SK-N-SH (cell line): Measurements from ENCODE around the gene PHOSPHO2. TPM values are rescaled to one million over a fixed set of nuclear protein-coding genes. Genes with fewer than 3 reads are reported as not detected.

Experiments
- CTCF ChIA-PET: fragments of 300-600, 350-600 bp; formaldehyde crosslinking; extraction: SDS; loops from one replicate; lab custom pipeline; 2021; lab: Yijun Ruan, JAX
- POLR2A ChIA-PET: fragments of 350-600 bp; sonication (Branson Sonifier 250); formaldehyde crosslinking; extraction: SDS; loops from one replicate; lab custom pipeline; 2020; ENCODE audit warnings: antibody characterized with exemption, inconsistent platforms; lab: Yijun Ruan, JAX
- DNase-seq: peaks from one replicate; pipeline ENCODE4 v3.0.0; 2012
- H2AFZ ChIP-seq: fragments of 200-600 bp; sonication (generic); 2 replicates; pipeline ENCODE4 v1.8.1; 2016; ENCODE audit warnings: antibody characterized with exemption, mild to moderate bottlenecking, low read depth
- H3F3A ChIP-seq: fragments of 200-600 bp; sonication (generic); replicated peaks from 2 replicates; pipeline ENCODE3; 2016; ENCODE audit warnings: antibody characterized with exemption, mild to moderate bottlenecking; ENCODE audit not compliant: insufficient read depth
- H3K27ac ChIP-seq, 2 experiments: fragments of 200-500 bp in 1 of 2; fragments of 200-600 bp in 1 of 2; sonication (Bioruptor generic) in 1 of 2; sonication (generic), shearing (Covaris generic) in 1 of 2; 2 replicates each; pipeline versions ENCODE4 v1.5.1 to v1.6.1; 2014 to 2016; ENCODE audit warnings: low read depth in 2 of 2, inconsistent platforms in 1 of 2, low read length in 1 of 2, mild to moderate bottlenecking in 1 of 2, mixed read lengths in 1 of 2
- H3K27me3 ChIP-seq: fragments of 200-600 bp; sonication (generic), shearing (Covaris generic); 2 replicates; pipeline ENCODE4 v1.6.1; 2016; ENCODE audit warnings: mixed run types; ENCODE audit not compliant: insufficient read depth
- H3K36me3 ChIP-seq, 2 experiments: fragments of 200-500 bp in 1 of 2; fragments of 200-600 bp in 1 of 2; sonication (Bioruptor generic) in 1 of 2; sonication (generic) in 1 of 2; replicated peaks in 1 of 2; 2 replicates each; pipeline versions ENCODE3 to v1.5.1; 2014 to 2016; ENCODE audit warnings: low read length in 1 of 2, mild to moderate bottlenecking in 1 of 2; ENCODE audit not compliant: insufficient read depth in 2 of 2, control insufficient read depth in 1 of 2
- H3K4me1 ChIP-seq, 2 experiments: fragments of 200-500 bp in 1 of 2; fragments of 200-600 bp in 1 of 2; sonication (Bioruptor generic) in 1 of 2; sonication (generic), shearing (Covaris generic) in 1 of 2; 2 replicates each; pipeline versions ENCODE4 v1.5.1 to v1.6.1; 2014 to 2016; ENCODE audit warnings: low read depth in 1 of 2, low read length in 1 of 2, mixed run types in 1 of 2; ENCODE audit not compliant: insufficient read depth in 2 of 2, control insufficient read depth in 1 of 2
- H3K4me2 ChIP-seq: fragments of 200-600 bp; sonication (generic), shearing (Covaris generic); 2 replicates; pipeline ENCODE4 v1.6.1; 2017; ENCODE audit warnings: mixed run types
- H3K4me3 ChIP-seq, 2 experiments: fragments of 200-500 bp in 1 of 2; fragments of 200-600 bp in 1 of 2; sonication (Bioruptor generic) in 1 of 2; sonication (generic), shearing (Covaris generic) in 1 of 2; 2 replicates each; pipeline versions ENCODE4 v1.5.1 to v1.8.1; 2014 to 2016; ENCODE audit warnings: low read depth in 2 of 2, inconsistent platforms in 1 of 2, low read length in 1 of 2, mild to moderate bottlenecking in 1 of 2, mixed read lengths in 1 of 2, moderate library complexity in 1 of 2
- H3K79me2 ChIP-seq: fragments of 200-600 bp; sonication (generic); 2 replicates; pipeline ENCODE4 v1.8.1; 2017; ENCODE audit warnings: mild to moderate bottlenecking; ENCODE audit not compliant: insufficient read depth
- H3K9ac ChIP-seq: fragments of 200-600 bp; sonication (generic); 2 replicates; pipeline ENCODE4 v1.6.1; 2017; ENCODE audit warnings: mixed run types
- H3K9me2 ChIP-seq: fragments of 200-600 bp; sonication (generic); 2 replicates; pipeline ENCODE4 v1.6.1; 2017; ENCODE audit warnings: mixed run types
- H3K9me3 ChIP-seq: fragments of 200-600 bp; sonication (generic); 2 replicates; pipeline ENCODE4 v1.6.1; 2017; ENCODE audit warnings: mixed run types, mild to moderate bottlenecking, moderate library complexity
- H4K20me1 ChIP-seq: fragments of 200-600 bp; sonication (generic); 2 replicates; pipeline ENCODE4 v1.6.1; 2017; ENCODE audit warnings: mild to moderate bottlenecking, mixed run types; ENCODE audit not compliant: insufficient read depth
- CHD2 ChIP-seq: fragments of 150-350 bp; IDR thresholded peaks from 2 replicates; pipeline ENCODE4 v1.6.1; 2018; ENCODE audit warnings: low read length; ENCODE audit not compliant: partially characterized antibody
- ELF1 ChIP-seq: IDR thresholded peaks from 2 replicates; pipeline ENCODE4 v1.4.0; 2012
- EP300 ChIP-seq, 2 experiments: IDR thresholded peaks; 2 replicates each; pipeline versions ENCODE4 v1.4.0 to v1.6.1; 2012; ENCODE audit warnings: borderline replicate concordance in 1 of 2, low read depth in 1 of 2, low read length in 1 of 2
- FOXJ3 ChIP-seq: sonication (generic); formaldehyde crosslinking; IDR thresholded peaks from 2 replicates; pipeline ENCODE4 v1.5.1; 2020; ENCODE audit warnings: mild to moderate bottlenecking, missing genetic modification reagents
- GATA2 ChIP-seq: sonication (generic); formaldehyde crosslinking; IDR thresholded peaks from 2 replicates; pipeline ENCODE4 v1.5.0; 2020; ENCODE audit warnings: mild to moderate bottlenecking, missing genetic modification reagents
- MXI1 ChIP-seq: IDR thresholded peaks from 2 replicates; pipeline ENCODE4 v1.6.1; 2012; ENCODE audit warnings: mild to moderate bottlenecking, low read depth, low read length, improper control_type of control experiment
- NFIC ChIP-seq: IDR thresholded peaks from 2 replicates; pipeline ENCODE4 v1.4.0; 2012; ENCODE audit warnings: borderline replicate concordance
- POLR2AphosphoS5 ChIP-seq: IDR thresholded peaks from 2 replicates; pipeline ENCODE4 v1.6.1; 2012; ENCODE audit warnings: low read depth, low read length
- RAD21 ChIP-seq: IDR thresholded peaks from 2 replicates; pipeline ENCODE4 v1.6.1; 2012; ENCODE audit warnings: mild to moderate bottlenecking, low read length
- RCOR1 ChIP-seq: fragments of 150-350 bp; IDR thresholded peaks from 2 replicates; pipeline ENCODE4 v1.6.1; 2017; ENCODE audit warnings: antibody characterized with exemption, low read length
- RFX5 ChIP-seq: IDR thresholded peaks from 2 replicates; pipeline ENCODE4 v1.6.1; 2012; ENCODE audit warnings: mild to moderate bottlenecking, improper control_type of control experiment, low read length
- RXRA ChIP-seq: IDR thresholded peaks from 2 replicates; pipeline ENCODE4 v1.4.0; 2012; ENCODE audit warnings: low read depth, mild to moderate bottlenecking, borderline replicate concordance
- SIN3A ChIP-seq: IDR thresholded peaks from 2 replicates; pipeline ENCODE4 v1.6.1; 2012; ENCODE audit warnings: low read depth, mild to moderate bottlenecking, low read length, moderate library complexity, borderline replicate concordance
- TAF1 ChIP-seq: IDR thresholded peaks from 2 replicates; pipeline ENCODE4 v1.6.1; 2012; ENCODE audit warnings: low read depth, mild to moderate bottlenecking, low read length, moderate library complexity, borderline replicate concordance
- TCF12 ChIP-seq: IDR thresholded peaks from 2 replicates; pipeline ENCODE4 v1.4.0; 2012
- WGBS: methylation state at CpG from one replicate; pipeline ENCODE4 v1.1.6; 2017; ENCODE audit warnings: low lambda C conversion rate; 5-methylcytosine and 5-hydroxymethylcytosine counted together
- polyA plus RNA-seq, 3 experiments: library from polyadenylated mRNA; depleted of rRNA; stranded (reverse); fragments of >200 nt; gene quantifications; 2 replicates each; pipeline ENCODE4 v1.2.3, GENCODE V29; 2012
- TF ChIP-seq, protein P1 (sequence below): IDR thresholded peaks from 2 replicates; pipeline ENCODE4; 2012
- TF ChIP-seq, protein P2 (sequence below): fragments of 150-350 bp; IDR thresholded peaks from 2 replicates; pipeline ENCODE4 v1.6.1; 2016; ENCODE audit warnings: mild to moderate bottlenecking, low read depth, low read length
- TF ChIP-seq, protein P3 (sequence below): fragments of 150-350 bp; IDR thresholded peaks from 2 replicates; pipeline ENCODE4 v1.6.1; 2017; ENCODE audit warnings: antibody characterized with exemption, low read length, low read depth, borderline replicate concordance

Gene PHOSPHO2
- polyA plus RNA-seq, 1 of the 3 experiments (the other 2 are of a cell fraction): 1.1 TPM

DNA sequence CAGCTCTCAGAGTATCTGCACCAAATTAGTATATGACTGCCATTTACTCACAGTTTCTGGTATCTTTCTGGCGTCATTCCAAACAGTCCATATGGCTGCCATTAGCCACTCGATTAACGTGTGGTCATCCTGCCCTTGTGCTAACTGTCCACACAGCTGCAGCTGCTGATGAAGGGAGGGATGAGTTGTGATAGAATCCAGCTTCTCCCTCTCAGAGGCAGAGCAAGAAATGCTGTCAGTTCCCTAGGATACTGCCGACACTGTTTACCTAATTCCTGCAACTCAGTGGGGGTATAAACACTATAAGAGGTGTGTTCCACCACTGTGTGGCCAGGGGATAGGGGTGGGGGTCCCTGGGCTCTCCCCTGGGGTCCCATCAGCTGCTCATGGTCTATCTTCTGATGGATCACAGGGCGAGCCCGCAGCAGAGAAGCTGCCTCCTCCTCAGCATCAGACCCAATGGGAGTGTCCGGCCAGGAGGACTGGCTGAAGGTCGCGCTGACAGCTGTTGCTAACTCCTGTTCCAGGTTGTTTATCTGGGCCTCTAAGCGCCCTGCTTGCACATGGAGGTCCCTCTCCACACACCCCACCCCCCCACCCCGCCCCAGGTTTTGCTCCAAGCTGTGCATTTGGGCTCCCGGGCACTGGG, 22.1 kb downstream of the PHOSPHO2 start (continued):
- TF ChIP-seq, protein P1, sequence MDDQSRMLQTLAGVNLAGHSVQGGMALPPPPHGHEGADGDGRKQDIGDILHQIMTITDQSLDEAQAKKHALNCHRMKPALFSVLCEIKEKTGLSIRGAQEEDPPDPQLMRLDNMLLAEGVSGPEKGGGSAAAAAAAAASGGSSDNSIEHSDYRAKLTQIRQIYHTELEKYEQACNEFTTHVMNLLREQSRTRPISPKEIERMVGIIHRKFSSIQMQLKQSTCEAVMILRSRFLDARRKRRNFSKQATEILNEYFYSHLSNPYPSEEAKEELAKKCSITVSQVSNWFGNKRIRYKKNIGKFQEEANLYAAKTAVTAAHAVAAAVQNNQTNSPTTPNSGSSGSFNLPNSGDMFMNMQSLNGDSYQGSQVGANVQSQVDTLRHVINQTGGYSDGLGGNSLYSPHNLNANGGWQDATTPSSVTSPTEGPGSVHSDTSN: peak; percentile 61
- TF ChIP-seq EP300 (IDR thresholded peaks at IDR 0.05; ENCODE audit: borderline replicate concordance in 1 of 2, low read depth in 1 of 2, low read length in 1 of 2) (peak in 1 of 2 experiments; percentile 91; a peak in 3 of 4 replicates), RXRA (no peak), TCF12 (peak; percentile 96), RFX5 (no peak), TAF1 (no peak), ELF1 (no peak)
- TF ChIP-seq, protein P2, sequence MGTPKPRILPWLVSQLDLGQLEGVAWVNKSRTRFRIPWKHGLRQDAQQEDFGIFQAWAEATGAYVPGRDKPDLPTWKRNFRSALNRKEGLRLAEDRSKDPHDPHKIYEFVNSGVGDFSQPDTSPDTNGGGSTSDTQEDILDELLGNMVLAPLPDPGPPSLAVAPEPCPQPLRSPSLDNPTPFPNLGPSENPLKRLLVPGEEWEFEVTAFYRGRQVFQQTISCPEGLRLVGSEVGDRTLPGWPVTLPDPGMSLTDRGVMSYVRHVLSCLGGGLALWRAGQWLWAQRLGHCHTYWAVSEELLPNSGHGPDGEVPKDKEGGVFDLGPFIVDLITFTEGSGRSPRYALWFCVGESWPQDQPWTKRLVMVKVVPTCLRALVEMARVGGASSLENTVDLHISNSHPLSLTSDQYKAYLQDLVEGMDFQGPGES: no peak
- TF ChIP-seq, protein P3, sequence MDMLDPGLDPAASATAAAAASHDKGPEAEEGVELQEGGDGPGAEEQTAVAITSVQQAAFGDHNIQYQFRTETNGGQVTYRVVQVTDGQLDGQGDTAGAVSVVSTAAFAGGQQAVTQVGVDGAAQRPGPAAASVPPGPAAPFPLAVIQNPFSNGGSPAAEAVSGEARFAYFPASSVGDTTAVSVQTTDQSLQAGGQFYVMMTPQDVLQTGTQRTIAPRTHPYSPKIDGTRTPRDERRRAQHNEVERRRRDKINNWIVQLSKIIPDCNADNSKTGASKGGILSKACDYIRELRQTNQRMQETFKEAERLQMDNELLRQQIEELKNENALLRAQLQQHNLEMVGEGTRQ: no peak

DNA sequence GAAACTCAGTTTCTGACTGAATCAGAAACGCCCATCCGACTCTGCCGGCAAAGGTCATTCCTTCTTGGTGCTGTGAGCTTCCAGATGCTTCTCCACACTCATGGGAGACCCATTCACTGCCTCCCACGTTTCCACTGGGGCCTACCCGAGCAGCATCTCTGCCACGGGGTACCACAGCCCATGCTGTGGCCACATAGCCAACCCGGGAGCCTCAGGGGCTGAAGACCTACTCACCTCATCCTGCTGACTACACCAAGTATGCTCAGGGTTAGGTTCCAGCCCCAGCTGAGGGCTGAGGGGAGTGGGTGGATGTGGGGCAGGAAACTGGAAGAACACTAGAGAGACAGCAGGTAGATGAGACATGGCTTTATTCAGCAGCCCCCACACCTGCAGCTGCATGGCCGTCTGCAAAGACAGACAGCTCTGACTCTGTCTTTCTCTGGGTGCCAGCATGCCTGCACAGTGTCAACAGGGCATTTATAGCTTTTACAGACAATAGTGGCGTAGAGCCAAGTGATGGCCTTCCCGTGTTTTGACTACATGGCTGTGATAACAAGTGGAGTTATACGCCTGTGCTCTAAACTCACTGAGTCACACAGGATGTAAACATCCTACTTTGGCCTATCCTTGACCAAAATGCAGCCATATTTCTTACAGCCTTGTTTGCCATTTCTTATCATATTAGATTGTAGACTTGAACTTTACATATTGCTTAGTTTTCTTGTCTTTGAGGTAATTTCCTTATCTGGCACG, 22.8 kb downstream of the PHOSPHO2 start:
- Histone ChIP-seq H3K9me3 (no peaks in the 10 kb centered on the region), H3K4me2 (no peak overlapping the region), H3K27me3 (no peaks in the 10 kb centered on the region), H3K36me3 (no peaks in the 10 kb centered on the region), H4K20me1 (no peaks in the 10 kb centered on the region), H3K4me1 (peaks cover 16 to 54% of the 10 kb centered on the region in 2 experiments; a peak in 2 of 4 replicates), H2AFZ (peak overlapping the region; percentile 57; the same call in 1 of the 2 replicates), H3F3A (no peaks in the 10 kb centered on the region), H3K27ac (peak overlapping the region in 1 of 2 experiments; percentile 100; a peak in 2 of 4 replicates), H3K9ac (no peak overlapping the region), H3K4me3 (peak overlapping the region in 1 of 2 experiments; percentile 50; a peak in 1 of 4 replicates), H3K79me2 (no peaks in the 10 kb centered on the region), H3K9me2 (no peaks in the 10 kb centered on the region)
- TF ChIP-seq, protein P3: no peak
- peak in 1 of 2 experiments; percentile 88; a peak in 2 of 4 replicates for TF ChIP-seq EP300 (IDR thresholded peaks at IDR 0.05; ENCODE audit: borderline replicate concordance in 1 of 2, low read depth in 1 of 2, low read length in 1 of 2)
- TF ChIP-seq NFIC: peak; percentile 61
- TF ChIP-seq TCF12: peak; percentile 75
- peak; percentile 76 for TF ChIP-seq CHD2
- TF ChIP-seq, protein P1: no peak
- TF ChIP-seq RAD21: no peak
- TF ChIP-seq GATA2 (CRISPR knock-in tag): peak; percentile 57; the same call in 1 of the 2 replicates
- TF ChIP-seq FOXJ3 (CRISPR knock-in tag): peak; percentile 60
- peak; percentile 61 for TF ChIP-seq RCOR1
- no peak for TF ChIP-seq SIN3A
- TF ChIP-seq MXI1: peak; percentile 64; the same call in 1 of the 2 replicates
- TF ChIP-seq POLR2AphosphoS5: peak; percentile 35; the same call in 1 of the 2 replicates
- ChIA-PET POLR2A (interaction anchor here (1.1 to 4.8 kb wide), 7 partner anchors 10 to 237 kb away, joined by 3 to 50 read pairs (median 6); partner anchors contain the start of genes BBS5, CFAP210, KLHL23 and PHOSPHO2), CTCF (interaction anchor here (0.9 to 3.8 kb wide), 4 partner anchors 18 to 107 kb away, joined by 4 to 20 read pairs (median 8); partner anchors contain the start of genes CFAP210, METTL5 and PHOSPHO2)
- WGBS: 50% methylated on average over 12 of the region's 12 CpGs
- peak; percentile 46 for DNase-seq
